SU-DHL-6 (cell line): ENCODE measurements around the gene SUPT3H.

ENCODE experiments used
- EZH2phosphoT487 ChIP-seq: fragments of 200-600 bp; sonication (generic), shearing (Covaris generic); conservative IDR thresholded peaks from 2 replicates; pipeline ENCODE4 v1.6.1; 2018; ENCODE audit warnings: mild to moderate bottlenecking, antibody characterized with exemption, low read length, moderate library complexity, mixed read lengths
- TF ChIP-seq, protein P1 (sequence below): fragments of 200-600 bp; sonication (generic); IDR thresholded peaks from one replicate; pipeline ENCODE4 v1.5.1; 2017; ENCODE audit warnings: antibody characterized with exemption, mild to moderate bottlenecking, low read length, moderate library complexity; ENCODE audit not compliant: insufficient read depth, poor library complexity, severe bottlenecking

GRCh38 chr6:44926556-44926955, 451.2 kb downstream of the SUPT3H start:
- TF ChIP-seq, protein P1, sequence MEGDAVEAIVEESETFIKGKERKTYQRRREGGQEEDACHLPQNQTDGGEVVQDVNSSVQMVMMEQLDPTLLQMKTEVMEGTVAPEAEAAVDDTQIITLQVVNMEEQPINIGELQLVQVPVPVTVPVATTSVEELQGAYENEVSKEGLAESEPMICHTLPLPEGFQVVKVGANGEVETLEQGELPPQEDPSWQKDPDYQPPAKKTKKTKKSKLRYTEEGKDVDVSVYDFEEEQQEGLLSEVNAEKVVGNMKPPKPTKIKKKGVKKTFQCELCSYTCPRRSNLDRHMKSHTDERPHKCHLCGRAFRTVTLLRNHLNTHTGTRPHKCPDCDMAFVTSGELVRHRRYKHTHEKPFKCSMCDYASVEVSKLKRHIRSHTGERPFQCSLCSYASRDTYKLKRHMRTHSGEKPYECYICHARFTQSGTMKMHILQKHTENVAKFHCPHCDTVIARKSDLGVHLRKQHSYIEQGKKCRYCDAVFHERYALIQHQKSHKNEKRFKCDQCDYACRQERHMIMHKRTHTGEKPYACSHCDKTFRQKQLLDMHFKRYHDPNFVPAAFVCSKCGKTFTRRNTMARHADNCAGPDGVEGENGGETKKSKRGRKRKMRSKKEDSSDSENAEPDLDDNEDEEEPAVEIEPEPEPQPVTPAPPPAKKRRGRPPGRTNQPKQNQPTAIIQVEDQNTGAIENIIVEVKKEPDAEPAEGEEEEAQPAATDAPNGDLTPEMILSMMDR: no peak
- TF ChIP-seq EZH2phosphoT487: no peak
